NCI-H187 treated with DMSO at 0.1 percent for 48 hours (cell line): Measurements from ENCODE around the gene BRAF.
"Not testable (repeated sequence)": the region's sequence is repeated elsewhere in the genome, so short reads cannot be mapped to it uniquely, and the experiment has no call there.

Experiments
- DNase-seq: peaks from one replicate; lab custom pipeline; 2025; lab: John Stamatoyannopoulos, UW

Gene BRAF

DNA sequence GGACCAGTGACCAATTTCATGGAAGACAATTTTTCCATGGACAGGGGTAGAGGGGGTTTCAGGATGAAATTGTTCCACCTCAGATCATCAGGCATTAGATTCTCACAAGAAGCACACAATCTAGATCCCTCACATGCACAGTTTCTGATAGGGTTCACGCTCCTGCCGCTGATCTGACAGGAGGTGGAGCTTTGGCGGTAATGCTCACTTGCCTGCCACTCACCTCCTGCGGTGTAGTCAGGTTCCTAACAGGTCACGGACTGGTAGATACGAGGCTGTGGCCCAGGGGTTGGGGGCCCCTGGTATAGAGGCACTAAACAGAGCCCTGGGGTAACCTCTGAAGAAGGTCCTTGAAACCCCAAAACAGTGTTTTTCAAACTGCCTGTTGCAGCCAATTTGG is 6.5 kb downstream of the BRAF start:
- no peak for DNase-seq

DNA sequence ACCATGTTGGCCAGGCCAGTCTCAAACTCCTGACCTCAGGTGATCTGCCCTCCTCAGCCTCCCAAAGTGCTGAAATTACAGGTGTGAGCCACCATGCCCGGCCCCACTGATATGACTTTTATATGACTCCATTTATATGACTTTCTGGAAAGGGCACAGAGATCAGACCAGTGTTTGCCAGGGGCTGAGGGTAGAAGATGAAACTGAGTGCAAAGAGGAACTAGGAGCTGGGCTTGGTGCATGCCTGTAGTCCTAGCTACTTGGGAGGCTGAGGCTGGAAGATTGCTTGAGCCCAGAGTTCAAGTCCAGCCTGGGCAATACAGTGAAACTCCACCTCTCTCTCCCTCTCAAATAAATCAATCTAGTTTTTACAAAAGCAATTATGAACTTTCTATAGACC is 7.5 kb downstream of the BRAF start:
- no peak for DNase-seq

DNA sequence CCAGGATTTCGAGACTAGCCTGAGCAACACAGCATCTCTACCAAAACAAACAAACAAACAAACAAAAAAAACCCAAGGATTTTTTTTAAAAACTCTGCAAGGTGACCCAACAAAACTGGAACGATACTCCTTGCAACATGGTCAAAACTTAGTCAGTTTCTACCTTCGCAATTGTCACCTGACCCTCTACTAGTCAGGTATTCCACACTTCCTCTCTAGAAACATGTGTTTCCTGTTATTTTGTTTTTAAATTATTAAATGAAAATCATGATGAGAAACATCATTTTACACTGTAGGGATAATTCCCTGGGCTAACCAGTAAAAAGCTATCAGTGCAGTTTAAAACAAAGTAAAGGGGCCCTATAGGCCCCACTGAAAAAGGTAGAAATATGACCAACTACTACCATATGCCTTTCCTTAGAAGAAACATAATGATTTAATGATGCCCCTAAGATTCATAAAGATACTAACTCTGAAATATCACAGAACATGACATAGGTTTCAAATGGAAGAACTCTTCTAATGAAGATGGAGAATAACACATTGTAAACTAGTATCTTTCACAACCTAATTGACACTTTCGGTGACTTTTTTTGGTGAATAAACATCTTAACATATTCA is 8.7 kb downstream of the BRAF start:
- DNase-seq = no peak

DNA sequence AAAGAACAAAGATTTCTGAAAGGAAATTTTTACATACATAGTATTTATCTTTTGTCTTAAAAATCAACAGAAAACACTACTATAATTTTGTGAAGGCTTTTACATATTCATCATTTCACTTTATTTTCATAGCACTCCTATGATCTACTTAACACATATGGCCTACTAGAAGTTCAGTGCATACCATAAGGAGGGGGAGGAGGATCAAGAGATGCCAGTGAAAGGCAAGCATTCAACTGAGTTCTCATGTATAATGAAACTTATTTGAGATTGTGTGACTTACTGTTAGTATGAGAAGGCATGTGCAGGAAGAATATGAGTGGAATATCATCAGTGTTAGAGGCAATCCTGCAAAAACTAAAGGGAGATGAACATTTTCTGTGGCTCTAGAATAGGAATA is 10.6 kb downstream of the BRAF start:
- DNase-seq = no peak

DNA sequence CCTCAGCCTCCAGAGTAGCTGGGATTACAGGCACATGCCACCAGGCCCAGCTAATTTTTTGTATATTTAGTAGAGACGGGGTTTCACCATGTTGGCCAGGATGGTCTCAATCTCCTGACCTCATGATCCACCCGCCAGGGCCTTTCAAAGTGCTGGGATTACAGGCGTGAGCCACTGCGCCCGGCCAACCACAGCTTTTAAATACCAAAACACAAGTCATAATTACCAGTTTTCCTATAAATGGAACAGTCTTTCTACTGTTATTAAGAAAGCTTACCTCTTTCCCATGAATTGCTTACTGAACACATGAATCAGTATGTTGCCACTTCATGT is 11.2 kb downstream of the BRAF start:
- not testable (repeated sequence) for DNase-seq

DNA sequence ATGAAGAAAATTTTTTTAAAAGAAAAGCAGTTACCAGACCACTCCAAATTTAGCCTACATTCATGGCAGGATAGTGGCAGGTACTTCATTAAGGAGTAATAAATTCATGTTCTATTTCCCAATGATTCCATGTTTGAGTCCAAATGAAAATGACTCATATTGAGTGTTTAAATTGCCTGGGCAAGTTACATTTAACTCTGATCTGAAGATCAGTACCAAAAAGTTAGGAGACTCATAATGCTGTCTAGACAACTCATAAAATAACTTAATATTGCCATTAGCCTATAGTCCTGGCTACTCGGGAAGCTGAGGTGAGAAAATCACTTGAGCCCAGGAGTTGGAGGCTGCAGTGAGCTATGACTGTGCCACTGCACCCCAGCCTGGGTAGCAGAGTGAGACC is 13.0 kb downstream of the BRAF start:
- no peak for DNase-seq

DNA sequence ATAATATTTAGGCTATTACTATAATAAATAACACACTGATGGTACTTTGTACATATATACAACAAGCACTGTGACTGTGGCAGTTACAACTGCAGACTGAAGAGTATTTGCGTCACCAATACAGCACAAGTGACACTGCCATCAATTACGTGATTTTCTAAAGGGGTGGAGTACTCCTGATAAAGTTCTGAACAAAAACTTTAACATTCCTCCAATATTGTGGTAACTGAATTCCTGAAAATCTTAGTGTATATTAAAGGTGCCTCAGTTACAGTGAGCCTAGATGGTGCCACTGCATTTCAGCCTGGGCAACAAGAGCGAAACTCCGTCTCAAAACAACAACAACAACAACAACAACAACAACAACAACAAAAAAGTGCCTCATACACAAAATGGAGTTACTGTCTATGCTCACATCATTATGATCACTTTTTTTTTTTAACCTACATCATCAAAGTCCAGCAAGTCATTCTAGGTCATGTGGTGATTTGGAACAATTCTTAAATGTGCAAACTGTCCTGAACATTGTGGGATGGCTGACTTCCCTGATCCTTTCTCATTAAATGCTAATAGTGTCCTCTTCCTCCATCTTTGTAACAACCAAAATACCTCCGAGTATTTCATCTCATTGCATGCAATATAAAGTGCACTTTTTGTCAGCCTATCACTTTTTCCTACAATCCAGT is 15.1 kb downstream of the BRAF start:
- DNase-seq = no peak

DNA sequence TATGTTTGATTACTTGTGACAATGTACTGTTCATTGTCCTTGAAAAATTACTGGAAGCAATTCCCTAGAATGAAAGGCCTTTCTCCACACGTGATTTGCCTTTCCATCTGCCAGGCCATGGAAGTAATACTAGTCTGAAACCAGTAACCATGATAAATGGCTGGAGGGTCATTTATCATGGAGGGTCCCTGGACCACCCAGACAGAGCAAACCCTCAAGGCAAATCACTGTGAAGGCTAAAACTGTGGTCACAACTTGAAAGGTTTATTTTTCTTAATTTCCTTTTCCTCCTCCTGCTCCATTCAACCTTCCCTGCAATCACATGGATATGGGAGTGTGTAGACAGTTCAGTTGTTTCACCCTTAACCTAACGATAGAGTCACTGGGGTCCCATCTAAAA is 16.4 kb downstream of the BRAF start:
- DNase-seq = no peak

DNA sequence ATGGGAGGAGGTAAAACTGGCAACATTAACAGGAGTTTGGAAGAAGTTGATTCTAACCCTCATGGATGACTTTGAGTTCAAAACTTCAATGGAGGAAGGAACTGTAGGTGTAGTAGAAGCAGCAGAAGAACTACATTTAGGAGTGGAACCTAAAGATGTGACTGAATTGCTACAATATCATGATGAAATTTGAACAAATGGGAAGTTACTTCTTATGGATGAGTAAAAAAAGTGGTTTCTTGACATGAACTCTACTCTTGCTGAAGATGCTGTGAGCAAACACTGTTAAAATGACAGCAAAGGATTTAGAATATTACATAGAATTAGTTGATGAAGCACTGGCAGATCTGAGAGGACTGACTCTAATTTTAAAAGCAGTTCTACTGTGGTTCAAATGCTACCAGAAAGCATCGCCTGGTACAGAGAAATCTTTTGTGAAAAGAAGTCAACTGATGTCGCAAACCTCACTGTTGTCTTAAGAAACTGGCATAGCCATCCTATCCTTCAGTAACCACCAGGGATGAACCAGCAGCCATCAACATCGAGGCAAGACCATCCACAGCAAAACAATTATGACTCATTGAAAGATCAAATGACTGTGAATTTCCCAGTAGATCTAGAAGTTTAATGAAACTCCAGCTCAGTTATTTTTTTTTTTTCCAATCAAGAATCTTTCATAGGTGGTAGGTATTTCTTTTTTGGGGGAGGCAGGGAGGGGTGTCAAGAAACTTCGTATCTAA is 20.8 kb downstream of the BRAF start:
- DNase-seq = no peak

DNA sequence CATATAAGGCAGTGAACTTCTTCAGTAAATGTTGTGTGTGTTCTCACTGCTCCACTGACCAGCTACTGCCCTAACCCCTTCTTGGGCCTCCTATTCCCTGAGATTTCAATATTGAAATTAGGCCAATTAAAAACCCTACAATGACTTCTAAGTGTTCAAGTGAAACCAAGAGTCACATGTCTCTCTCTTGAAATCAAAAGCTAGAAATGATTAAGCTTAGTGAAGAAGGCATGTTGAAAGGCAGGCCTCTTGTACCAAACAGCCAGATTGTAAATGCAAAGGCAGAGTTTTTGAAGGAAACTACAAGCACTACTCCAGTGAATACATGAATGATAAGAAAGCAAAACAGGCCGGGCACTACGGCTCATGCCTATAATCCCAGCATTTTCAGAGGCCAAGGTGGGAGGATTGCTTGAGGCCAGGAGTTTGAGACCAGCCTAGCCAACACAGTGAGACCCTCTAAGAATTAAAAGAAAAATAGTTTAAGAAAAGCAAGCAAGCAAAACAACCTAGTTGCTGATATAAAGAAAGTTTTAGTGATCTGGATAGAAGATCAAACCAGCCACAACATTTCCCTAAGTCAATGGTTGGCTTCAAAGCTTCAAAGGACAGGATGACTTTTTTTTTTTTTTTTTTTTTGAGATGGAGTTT is 22.3 kb downstream of the BRAF start:
- no peak for DNase-seq

DNA sequence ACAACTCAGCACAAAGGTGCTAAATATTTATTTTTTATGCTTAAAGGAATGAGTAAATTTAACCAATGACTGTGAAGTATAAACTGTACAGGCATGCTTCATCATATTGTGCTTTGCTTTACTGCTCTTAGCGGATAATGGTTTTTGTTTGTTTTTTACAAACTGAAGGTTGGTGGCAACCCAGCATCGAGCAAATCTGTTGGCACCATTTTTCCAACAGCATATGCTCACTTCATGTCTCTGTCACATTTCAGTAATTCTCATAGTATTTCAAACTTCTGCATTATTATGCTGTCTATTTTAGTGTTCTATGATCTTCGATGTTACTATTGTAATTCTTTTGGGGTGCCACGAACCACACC is 22.8 kb downstream of the BRAF start:
- no peak for DNase-seq

DNA sequence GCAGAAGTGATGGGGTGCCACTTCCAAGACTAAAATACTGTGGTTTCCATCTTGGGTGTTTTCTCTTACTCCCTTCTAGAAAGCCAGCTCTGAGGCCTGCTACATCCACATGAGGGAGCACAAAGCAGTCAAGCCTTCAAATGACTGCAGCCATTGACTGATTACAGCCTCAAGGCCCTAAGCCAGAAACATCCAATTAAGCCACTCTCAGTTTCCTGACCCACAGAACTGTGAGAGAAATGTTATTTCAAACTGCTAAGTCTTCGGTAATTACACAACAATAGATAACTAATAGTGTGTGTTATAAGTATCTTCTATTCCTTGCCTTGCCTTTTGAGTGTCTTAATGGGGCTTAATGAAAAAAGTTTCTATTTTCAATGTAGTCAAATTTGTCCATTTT is 24.8 kb downstream of the BRAF start:
- DNase-seq = no peak

DNA sequence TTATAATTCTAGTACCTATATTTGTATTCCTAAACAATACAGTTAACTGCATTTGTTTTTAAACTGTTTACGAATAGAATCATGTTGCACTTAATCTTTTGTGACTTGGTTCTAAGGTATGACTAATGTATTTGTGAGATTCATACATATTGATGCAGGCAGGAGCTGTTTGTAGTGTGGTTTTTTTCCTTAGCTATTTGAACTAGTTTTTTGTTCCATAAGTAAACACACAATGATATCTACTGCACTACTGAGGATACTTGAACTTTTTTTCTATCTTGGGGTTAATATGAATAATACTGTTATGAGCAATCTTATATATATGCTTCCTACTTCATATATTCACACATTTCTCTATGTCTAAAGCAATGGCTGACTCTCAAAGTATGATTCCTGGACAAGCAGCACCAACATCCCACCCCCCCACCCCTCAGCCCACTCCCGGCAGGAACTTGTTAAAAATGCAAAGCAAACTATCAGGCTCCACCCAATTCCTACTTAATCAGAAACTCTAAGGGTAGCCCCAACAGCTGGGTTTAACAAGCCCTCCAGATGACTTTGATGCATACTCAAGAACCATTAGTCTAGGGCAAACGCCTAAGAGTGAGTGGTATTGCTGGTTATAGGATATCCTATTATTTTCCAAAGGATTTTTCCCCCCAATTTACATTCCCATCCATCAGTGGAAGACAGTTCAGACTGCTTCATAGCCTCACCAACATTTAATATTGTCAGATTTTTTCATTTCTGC is 25.8 kb downstream of the BRAF start:
- DNase-seq = no peak

DNA sequence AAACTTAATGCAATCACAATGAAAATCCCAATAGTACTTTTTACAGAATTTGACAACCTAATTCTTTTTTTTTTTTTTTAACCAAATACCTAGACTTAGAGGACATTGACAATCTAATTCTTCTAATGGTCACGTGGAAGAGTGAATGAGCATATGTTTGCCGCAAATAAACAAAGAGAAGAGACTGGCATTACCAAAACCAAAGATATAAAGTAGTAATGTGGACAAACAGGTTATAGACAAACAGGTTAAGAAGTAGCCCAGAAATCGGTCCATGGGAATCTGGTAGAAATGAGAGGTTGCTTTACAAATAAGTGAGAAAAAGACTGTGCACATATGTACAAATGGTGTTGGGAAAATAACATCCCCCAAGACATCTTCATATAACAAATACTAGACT is 27.7 kb downstream of the BRAF start:
- DNase-seq = no peak

DNA sequence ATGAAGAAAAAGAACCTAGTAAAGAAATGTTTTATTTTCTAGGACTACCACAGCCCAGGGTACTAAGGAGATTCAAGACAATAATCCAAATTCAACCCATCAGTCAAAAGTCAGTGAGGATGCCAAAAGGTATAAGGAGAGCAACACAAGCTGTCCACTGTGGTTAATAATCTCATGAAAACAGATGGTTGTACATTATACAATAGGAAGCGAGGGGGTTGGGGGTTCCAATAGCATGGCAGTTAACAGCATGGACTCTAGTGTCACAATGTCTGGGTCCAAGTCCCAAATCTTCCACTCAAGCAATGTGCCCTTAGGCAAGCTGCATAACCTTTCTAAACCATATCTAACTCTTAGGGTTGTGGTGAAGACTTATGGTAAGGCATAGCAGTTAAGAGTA is 35.1 kb downstream of the BRAF start:
- no peak for DNase-seq

DNA sequence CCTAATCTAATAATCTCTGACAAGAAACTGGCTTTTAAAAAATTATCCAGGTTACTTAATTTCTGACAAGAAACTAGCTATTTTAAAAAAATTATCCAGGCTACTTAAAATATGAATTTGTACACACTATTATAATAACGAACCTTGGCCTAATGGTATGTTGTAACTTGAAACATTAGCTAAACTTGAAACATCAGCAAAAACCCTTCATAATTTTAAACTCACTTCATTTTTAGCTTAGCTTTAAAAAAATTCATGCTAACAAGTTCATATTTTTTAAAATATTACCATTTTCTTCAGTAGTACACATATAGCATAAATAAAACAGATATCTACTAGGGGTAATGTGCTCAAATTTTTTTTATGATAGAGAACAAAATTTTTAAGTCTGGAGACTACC is 35.6 kb downstream of the BRAF start:
- no peak for DNase-seq

DNA sequence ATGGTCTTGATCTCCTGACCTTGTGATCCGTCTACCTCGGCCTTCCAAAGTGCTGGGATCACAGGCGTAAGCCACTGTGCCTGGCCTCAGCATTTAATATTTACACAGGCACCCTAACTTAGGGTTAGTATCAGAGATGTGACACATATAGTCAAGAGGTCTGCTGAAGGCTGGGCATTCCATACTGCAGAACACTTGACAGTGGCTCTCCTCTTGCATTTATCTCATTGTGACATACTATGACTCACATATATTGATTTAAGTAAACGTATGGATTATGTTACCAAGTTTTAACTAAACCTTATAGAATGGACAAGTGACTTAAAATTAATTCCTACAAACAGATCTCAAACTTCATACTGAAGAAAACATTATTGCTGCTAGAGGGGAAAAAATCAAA is 36.6 kb downstream of the BRAF start:
- no peak for DNase-seq

DNA sequence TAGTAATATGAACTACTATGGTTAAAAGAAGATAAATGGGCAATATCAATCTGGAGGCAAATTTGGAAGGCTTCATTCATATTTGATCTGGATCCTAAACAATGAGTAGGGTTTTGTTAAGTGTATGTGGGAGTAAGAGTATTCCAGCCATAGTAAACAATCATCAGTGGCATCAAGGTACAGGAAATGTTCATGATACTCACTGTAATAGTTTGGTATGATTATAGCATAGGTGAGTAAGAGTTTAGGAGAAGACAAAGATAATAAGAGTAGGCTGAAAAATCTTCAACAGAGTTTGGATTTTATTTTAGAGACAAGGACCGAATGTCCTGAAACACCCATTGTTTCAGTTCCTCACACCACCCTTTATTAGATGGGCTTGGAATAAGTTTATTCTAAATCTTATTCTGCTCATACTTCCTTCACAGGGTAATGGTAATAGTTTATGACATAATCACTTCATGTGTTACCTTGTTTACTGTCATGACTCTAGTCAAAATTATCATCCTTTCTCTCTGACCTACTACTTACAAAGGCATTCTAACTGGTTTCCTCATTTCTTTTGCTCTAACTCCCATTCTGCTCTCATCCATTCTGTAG is 38.9 kb downstream of the BRAF start:
- no peak for DNase-seq

DNA sequence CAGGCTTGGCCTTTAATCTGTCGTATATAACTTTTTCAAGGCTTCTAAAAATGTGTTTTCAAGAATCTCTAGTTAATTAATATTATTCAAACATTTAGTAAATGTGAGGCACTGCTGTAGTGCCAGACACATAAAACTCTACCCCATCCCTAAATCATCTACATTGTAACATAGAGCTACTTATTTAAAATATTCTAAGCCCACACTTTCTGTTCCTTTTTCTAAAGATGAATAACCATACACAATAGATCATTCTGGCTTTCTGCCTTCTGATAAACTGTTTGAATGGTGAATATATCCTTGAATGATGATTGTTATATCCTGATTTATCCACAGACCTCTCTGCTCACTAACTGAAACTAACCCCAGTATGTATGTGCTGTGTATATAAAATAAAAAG is 41.4 kb downstream of the BRAF start:
- DNase-seq = no peak

DNA sequence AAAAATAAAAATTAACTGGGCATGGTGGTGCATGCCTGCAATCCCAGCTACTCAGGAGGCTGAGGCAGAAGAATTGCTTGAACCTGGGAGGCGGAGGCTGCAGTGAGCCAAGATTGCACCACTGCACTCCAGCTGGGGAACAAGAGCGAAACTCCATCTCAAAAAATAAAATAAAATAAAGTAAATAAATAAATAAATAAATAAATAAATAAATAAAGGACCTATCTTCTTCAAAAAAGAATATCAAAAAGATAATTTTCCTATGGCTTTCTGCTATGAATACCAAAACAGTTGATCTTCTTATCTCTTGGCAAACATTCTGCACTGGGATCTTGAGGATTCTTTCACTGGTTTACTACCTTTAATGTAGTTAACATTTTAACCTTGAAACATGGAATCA is 41.9 kb downstream of the BRAF start:
- not testable (repeated sequence) for DNase-seq

DNA sequence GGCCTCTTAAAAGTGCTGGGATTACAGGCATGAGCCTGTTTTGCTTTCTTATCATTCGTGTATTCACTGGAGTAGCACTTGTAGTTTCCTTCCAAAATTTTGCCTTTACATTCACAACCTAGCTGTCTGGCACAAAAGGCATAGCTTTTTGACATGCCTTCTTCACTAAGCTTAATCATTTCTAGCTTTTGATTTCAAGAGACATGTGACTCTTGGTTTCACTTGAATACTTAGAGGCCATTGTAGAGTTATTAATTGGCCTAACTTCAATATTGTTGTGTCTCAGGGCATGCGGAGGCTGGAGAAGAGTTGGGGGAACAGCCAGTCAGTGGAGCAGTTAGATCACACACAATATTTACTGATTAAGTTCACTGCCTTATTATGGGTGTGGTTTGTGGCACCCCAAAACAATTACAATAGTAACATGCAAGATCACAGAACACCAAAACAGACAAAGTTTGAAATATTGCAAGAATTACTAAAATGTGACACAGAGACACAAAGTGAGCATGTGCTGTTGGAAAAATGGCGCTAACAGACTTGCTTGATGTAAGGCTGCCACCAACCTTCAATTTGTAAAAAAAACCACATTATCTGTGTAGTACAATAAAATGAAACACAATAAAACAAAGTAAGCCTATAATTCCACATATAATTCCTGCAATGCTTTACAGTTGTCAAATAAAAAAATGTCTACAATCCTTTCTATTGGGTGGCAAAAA is 43.1 kb downstream of the BRAF start:
- no peak for DNase-seq

DNA sequence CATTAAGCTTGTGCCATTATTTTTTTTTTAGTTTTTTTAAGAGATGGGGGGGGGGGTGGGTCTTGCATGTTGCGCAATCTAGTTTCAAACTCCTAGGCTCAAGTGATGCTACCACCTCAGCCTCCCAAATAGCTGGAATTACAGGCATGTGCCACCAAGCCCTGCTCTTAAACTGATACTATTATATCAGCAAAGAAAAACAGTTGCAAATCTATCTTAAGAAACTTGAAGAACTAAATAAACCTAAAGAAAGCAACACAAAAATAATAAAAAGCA is 47.5 kb downstream of the BRAF start:
- DNase-seq = no peak
